Body of pancreas (tissue), 4 donors: Measurements from ENCODE around the gene OR51A2.

Source experiments
- CTCF ChIP-seq, 7 experiments: fragments of 450-650 bp in 4 of 7; fragments of 200-600 bp in 3 of 7; sonication (generic) in 3 of 7; IDR thresholded peaks; one replicate each; pipeline ENCODE4 v1.5.1; 2016 to 2019; ENCODE audit warnings: antibody characterized with exemption in 7 of 7
- POLR2A ChIP-seq, 3 donors: fragments of 450-650 bp; IDR thresholded peaks; one replicate each; pipeline ENCODE4 v1.6.1; 2016; ENCODE audit warnings: antibody characterized with exemption in 3 of 3, mild to moderate bottlenecking in 2 of 3

GRCh38 chr11:4932751-4933150, 22.8 kb downstream of the OR51A2 start:
- TF ChIP-seq POLR2A (IDR thresholded peaks at IDR 0.05), result no peak
- no peak for TF ChIP-seq CTCF (IDR thresholded peaks at IDR 0.05)
